Astrocyte of the hippocampus (primary cell): ENCODE results near the gene TUB.

Experiments used
- DNase-seq: peaks from one replicate; pipeline ENCODE4 v3.0.0; 2011; ENCODE audit warnings: low read depth, low spot score

The TUB gene

DNA sequence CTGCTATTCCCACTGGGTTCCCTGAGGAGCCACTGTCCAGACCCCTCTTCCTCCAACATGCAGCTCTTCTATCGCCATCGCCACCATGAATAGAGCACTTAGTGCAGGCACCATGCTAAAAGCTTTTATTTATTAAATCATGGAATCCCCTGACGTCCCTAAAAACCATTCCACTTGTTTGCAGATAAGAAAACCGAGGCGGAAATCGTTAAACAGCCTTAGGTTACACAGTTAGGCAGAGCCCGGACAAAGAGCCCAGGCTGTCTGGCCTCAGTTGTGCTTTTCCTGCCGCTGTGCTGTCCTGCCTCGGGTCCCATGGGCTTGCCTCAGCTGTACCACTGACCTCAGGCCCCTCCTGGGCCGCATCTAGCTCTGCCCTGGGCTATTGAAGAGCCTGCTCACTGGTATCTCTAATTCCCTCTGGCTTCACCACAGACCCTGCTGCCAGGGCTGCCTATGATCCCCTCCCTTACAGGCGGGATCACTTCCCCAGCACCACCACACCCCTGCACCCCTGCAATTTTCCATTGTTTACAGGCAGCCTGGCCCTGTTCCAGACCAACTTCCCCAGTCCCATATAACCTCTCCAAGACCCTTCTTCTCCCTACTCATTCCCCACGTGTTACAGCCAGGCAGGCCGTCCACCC, 13.0 kb upstream of the TUB start:
- peak; percentile 43 for DNase-seq

DNA sequence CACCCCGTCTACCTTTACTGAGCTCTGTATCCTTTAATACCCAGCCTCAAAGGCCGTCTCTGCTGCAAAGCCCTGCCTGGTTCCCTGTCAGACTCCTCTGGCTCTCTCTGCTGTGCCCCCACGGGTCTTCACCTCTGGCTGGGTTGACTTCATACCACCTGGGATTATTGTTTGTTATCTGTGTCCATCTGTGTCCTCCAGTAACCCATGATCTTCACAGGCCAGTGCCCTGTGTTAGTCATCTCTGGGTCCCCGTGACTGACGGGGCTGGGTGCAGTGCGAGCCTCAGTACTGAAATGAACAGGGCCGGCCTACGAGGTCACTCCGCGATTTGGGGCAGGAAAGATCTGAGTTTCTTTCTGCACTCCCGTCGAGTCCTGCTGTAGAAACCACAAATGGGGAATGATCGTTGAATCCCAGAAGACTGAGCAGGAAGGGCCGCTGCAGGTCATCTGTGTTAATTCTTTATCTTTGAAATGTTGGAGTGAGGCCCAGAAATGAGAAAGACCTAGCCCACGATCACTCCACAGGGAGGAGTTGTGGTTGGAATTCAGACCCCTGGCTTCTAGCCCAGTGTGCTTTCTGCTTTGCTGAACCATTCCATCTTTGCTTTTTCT, 12.3 kb upstream of the TUB start:
- DNase-seq, result peak; percentile 97

DNA sequence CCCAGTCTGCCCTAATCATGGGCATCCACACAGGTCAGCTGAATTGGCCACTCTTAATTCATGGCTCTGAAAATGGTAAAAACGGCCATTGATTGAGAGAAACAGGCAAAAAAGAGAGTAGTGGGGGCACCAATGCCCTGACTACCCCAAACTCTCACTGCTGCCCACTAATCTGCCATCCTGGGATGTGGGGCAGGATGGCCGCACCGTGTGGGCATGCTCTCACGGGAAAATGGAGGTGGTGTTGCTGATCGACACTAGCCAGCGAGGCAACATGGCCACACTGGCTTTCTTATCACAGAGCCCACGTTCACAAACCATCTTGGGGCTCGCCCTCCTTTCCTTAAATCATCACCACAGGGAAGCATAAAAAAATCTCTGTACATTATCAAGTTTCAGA, 11.2 kb upstream of the TUB start:
- DNase-seq, result no peak

DNA sequence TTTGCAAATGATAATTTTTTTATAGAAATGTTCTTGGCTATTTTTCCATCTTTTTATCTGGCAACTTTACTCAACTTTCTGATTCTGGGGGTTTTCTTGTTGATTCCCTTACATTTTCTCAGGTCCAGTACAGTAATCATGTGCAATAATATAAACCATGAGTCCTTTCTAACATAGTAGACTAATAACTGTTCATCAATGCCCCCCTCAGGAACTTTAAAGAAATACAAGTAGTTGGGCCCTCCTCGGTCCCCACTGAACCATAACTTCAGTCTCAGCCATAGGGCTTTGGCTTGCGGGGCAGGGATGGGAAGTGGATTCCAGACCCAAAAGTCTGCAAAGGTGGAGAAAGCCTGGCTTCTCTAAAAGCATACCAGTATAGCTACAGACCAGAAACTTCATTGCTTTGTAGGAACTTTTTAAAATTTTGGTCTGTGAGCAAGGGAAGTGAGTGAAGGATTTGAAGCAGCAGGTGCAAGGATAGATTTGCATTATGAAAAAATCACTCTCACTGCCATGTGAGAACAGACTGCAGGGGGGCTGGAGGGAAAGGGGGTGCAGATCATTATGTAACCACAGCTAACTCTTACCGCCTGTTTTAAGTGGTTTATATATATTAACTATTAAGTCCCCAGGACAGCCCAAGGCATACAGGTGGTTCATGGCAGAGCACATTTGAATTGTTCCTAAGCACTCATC, 10.4 kb upstream of the TUB start:
- peak; percentile 52 for DNase-seq

DNA sequence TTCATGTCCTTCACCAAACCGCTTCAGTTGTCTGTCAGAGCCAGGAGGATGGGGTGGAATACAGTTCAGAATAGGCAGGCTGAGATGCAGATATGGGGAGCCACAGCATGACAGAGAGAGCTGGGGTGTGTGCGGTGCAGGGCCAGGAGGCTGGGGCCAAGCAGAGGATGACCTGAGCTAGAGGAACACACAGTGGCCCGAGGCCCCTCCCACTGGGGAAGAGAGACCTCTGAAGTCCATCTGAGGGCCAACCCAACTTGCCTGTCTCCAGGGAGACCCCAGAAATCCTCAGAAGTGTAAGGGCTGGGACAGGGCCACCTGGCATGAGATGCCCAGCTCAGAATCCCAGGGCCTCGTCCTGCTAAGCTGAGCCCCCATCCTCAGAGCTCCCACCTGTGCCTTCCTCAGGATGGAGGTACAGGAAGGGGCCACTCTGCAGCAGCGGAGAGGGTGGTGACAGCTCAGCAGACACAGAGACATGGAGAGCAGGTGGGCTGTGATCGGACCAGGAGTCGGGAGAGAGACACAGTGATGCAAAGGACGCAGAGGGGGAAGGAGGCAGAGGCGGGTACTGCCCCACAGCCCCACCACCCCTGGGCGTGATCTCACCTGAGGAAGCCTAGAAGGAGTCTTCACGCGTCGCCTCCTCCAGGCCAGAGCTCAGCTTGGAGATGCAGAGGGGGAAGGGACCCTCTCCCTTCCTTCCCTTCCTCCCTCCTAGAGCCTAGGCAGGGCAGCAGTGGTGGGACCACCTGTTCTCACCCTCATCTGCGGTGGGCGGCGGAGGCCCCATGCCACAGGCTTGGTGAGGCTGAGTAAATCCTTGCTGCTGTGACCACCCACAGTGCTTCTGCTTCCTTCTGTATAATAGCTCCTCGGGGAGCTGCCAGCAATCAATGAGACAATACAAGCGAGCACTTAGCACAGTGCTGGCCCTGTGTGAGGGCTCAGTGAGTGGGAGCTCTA, 9.1 kb upstream of the TUB start:
- no peak for DNase-seq

DNA sequence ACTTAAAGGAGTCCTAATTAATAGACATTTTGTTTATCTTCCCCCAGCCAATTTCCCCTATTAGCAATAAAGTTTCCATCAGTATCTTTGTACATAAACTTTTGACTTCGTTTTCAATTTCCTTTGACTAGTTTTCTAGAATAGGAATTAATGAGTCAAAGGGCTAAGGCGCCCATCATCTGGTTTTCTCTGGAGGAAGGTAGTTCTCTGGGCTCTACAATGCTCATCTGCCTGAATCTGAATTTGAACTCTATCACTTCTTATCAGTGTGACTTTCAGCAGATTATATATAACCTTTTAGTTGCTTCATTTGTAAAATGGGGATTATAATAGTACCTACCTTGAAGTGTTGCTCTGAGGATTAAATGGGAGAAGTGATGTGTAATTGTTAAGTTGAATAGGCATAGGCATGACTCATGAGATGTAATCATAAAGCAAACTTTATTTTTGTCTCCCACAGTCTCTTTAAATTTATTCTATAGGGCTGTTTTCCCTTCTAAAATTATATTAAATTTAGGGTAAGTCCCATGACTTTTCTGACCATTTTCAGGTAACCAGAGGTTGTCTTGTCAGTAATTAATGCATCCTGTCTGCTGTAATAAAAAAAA, 5.8 kb upstream of the TUB start:
- DNase-seq, result no peak

DNA sequence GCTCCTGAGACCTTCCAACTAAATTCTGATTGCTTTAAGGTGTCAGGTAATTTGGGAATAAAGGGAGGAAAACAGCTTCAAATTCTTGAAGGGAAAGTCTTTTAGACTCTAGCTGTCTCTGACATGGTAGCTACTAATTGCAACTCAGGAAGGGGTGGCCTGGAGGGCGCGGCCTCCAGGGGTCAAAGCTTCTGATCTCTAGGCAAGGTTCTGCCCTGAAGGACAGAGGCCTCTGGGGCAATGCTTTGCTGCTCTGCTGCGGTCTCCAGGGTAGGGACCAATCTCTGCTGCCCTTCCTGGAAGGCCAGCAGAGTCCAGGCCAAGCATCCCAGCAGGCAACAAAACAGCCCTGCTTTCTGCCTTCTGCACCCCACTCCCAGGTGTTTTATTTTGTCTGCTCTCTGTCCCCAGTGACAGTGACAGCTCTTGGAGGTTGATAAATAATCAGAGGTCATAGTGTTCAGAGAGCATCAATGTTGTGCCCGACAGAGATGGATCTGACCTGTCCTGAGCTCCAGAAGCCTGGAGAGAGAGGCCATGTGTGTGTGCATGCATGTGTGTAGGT, 1.8 kb upstream of the TUB start:
- no peak for DNase-seq

DNA sequence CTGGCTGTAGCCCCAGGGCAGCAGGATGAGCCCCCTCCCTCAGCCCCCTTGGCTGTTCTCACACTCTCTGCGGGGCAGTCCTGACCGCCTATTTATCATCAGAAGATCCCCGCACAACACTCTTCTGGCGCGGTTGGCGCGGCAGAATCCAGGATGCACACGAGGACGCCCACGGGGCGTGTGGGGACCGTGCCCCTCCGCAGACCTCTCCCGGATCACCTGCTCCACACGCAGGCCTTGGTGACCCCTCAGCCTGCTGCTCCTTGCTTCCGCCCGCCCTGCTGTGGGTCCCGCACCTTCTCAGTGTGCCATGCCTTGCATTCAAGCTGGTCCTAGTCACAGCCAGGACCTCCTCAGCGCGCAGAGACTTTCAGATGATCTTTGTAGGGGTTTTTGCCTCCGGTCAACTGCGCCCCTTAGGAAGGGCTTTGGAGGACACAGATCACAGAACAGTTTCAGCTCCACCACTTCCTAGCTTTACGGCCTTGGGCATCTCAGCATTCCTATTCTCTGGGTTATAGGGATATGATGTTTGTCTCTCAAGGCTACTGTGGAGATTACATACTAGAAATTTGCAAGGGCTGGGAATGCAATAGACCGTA, 841 bp upstream of the TUB start:
- DNase-seq, result no peak

DNA sequence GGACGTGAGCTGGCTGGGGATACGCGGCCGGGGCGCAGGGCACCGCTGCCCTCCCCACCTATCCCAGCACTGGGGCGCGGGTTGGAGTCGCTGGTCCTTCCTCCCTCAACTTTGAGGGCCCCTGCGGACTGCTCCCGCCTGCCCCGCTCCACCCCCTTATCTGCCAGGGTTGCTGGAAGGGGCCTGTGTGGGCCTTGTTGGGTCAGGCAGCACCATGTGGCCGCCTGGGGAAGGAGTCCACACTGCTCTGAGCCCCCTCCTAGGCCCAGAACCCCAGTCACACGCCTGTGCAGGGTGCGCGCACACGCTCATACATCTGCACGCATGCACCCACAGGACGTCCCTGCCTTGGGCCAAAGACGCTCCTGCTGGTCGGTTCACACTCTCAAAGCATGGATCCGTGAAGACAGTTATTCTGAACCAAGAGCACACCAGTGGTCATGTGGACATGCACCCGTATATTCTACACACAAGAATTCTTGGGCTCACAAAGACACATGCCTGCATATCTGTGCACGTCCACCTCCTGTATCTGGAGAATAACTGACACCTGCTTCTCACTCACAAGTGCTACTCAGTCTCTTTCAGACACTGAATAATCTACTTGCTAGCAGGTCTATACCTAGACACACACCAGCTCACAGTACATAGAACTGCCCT, 710 bp downstream of the TUB start:
- peak; percentile 33 for DNase-seq

DNA sequence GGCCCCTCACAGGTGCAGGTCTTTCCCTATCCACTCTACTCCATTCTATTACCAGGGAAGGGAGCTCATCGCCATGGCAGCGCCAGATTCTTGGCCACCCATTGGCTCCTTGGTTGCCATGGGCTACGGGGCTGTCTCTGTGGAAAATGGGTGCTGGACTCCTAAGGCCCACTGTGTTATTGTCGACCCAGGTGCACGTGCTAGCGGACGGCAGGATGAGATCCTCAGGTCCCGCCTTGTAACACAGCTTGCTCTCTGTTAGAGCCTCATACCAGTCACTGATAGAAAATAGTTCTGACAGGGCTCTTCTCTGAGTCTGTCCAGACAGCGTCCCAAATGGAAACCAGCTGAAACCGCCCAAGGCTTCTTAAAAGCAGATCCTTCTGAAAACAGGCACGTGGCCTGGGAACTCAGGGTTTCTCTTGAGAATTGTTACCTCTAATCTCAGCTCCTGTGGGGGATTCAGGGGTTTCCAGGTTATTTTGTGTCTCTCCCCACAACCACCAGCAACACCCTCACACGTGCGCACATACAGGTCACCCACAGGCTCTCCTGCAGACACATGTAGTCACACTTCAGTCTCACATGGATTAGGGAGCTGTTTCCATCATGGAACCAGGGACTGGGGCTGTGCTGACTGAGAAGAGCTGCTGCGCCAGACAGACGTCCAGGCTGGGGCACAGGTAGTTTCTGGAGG, 1.5 kb downstream of the TUB start:
- DNase-seq, result no peak

DNA sequence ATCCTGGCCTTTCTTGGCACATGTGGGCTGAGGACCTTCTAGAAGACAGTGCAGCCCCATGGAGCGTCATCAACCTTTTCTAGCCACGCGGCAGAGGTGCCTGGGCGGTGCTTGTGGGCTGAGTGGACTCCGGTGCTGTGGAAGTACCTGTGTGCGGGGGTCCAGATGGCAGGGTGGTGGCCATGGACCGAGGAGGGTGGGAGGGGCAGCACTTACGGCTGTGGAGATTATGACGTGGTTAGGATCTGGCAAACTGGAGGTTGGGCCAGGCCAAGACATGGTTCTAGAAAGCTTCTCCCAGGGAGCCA, 2.0 kb downstream of the TUB start:
- no peak for DNase-seq

DNA sequence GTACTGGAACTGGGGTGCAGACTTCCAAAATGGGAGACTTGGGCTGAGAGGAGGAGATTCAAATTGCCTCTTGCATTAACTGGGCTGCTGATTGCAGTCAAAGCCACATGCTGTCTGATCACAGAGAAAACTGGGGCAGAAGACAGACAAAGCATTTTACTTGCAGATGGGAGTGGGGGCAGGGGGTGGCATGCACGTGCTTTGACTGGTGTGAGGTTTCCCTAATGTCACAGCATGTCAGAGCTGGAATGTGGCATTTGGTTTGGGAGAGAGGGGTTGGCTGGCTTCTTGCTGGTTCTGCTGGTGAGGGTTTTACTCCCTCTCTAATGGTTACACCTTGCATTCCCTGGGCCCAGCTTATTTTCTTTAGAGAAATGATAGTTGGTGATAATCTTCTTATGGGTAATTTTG, 2.9 kb downstream of the TUB start:
- no peak for DNase-seq

DNA sequence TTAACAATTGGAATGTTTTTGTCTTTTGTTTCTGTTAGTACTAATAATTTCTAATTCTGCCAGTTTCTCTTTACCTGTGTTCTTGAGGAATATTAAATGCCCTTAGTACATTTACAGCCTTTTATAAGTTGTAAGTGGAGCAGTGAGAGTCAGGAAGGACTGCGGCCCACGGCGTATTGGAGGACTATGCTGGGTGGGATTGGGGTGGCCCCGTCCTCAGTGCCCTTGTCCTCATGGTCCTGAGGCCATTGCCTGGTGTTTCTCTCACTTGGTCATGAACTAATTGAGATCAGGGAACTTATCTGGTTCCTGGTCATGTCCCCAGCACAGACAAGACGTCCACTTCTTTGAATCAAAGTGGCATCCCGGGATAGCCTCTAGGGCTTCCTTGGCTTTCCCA, 3.3 kb downstream of the TUB start:
- DNase-seq, result no peak

DNA sequence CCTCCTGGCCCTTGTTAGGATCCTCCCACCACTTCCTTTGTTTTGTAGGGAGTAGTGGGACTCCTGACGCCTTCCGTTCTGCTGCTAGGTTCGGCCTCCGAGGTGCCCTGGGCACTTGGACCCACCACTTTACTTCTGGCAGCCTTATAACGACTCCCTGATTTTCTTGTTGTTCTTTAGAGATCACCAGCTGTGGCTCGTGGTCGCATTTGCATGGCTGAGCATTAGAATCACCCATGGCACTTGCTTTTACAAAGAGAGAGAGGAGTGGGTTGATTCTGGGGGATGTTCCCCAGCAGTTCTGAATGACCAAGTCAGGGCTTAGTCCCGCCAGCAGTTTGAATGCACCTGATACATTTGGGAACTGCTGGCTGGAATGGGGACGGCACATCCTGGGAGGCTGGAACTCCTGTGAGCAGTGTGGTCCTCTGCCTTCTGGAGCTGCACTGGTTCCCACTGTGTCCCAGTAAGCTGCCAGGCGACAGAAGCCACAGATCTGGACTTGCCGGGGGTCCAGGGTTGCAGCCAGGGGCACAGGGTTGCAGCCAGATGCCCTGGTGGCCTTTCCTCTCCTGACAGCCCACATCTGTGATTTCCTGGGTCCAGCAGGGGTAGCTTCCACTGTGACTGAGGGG, 4.1 kb downstream of the TUB start:
- no peak for DNase-seq

DNA sequence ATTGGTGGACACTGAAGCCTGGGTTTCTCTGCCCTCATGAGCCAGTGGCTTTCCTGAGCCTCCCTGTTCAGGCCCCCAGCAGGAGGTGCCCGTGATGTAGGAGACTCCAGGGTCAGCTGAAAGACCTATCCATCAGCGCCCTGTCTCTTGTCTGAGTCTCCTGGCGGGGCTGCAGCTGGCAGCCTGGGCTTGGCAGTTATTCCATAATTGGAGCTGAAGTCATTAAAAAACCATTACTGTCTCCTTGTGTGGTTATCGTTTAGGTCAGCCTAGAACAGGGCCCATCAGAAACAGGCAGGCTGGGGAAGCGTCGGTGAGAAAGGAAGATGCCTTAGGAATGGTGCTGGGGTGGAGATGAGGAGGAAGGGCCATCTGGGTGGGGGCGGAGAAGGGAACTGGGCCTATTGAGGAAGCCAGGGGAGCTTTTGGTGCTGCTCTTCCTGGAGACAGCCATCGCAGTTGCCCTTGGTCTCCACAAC, 5.0 kb downstream of the TUB start:
- DNase-seq, result no peak

DNA sequence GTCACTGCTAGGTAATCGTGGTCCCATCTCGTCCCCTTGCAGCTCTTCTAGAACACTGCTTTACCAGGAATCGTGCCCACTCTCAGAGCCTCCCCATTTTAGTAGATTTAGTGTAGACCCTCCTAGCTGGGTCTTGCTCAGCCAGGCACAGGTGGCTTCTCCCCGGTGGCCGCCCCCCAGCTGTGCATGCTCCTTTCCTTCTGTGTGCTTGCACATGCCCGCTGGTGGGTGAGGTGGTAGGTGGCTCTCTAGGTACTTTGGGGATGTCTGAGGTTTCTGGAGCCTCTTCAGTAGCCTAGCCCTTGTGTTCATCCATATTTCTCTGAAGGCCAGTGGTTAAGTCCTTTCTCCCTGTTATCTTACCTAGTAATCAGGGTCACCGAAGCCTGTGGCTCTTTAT, 5.6 kb downstream of the TUB start:
- DNase-seq, result no peak

DNA sequence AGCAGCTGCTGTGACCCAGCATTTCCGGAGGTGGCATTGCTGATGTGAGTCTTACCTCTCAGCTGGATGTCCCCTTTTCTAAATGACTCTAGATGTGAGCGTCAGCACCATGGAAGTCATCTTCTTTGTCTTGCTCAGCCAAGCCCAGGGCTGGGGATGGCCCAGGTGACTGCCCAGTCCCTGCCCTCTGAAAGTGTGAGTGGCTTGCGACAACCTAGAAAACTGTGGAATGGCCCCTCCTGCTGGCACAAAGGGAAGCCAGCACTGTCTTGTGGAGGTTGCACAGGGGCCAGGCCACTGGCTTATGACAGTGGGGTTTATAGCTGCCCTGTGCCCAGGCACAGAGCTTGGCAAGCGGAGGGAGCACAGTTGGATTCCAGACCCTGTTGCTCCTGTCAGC, 6.2 kb downstream of the TUB start:
- no peak for DNase-seq

DNA sequence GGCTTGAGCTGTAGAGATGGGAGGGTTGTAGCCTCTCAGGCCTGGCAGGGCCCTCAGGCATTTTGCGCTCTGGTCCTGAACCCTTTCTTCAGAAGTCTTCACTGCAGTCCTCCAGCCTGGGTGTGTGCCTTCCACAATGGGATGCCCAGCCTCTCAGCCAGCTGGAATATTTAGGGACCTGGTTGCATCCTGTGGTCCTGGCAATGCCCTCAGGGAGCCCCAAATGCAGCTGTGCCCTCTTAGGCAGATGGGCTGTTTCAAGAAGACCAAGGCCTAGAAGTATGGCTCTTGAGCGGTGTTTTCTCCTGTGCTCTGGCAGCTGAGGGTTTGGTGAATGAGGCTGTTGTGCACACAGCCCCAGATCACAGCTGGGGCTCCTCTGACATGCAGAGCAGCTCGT, 6.7 kb downstream of the TUB start:
- DNase-seq, result no peak

DNA sequence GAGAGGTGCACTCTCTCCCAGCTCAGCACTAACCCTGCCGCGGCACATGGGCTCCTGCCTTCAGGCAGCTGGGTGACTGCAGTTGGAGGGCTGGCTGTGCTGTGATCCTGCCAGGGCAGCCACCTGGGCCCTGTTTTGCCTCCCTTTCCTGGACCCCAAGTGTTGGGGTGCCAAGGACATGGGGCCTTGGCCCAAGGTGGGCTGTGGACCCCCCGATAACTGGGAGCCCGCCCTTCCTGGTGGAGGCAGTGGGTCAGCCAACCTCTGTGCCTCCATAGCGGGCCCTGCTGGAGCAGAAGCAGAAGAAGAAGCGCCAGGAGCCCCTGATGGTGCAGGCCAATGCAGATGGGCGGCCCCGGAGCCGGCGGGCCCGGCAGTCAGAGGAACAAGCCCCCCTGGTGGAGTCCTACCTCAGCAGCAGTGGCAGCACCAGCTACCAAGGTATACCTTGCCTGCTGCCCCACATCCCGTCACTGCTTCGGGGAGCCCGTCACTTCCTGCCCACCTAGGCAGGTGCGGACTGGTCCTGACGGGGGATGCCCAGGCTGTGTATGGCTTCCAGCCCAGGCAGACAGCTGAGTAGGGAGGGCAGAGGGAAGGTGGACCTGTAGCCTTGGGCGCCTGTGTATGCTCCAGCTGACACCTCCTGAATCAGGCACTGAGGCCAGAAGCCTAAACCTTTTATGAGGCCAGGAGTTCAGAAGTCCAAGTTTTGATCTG, 8.9 kb downstream of the TUB start:
- DNase-seq, result no peak
